ENCODE measurements around the gene HSPA1A.
"Not testable (repeated sequence)": the region's sequence is repeated elsewhere in the genome, so short reads cannot be mapped to it uniquely, and the experiment has no call there.

The HSPA1A gene

DNA sequence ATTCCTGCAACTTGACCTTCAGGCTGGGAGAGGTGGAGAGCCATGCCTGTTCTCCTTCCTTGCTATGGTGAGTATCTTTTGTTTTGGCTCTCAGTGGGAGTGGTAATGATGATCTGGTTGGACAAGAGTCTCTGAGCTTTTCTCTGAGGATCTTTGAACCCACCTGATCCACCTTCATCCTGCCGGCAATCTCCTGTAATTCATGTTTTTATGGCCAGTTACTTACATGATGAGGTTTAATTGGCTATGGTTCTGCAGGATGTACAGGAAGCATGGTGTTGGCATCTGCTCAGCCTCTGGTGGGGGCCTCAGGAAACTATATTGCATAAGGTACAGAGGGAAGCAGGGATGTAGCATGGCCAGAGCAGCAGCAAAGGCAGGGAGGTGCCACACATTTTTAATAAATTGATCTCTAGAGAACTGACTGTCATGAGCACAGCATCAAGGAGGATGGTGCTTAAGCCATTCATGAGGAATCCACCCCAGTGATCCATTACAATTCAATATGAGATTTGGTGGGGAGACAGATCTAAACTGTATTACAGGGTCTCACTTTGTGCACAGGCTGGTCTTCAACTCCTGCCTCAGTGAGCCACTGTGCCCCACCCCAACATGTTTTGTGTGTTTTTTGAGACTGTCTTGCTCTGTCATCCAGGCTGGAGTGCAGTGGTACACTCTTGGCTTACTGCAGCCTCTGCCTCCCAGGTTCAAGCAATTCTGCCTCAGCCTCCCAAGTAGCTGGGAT is 22.2 kb downstream of the HSPA1A start:
- no peak for FAIRE-seq

DNA sequence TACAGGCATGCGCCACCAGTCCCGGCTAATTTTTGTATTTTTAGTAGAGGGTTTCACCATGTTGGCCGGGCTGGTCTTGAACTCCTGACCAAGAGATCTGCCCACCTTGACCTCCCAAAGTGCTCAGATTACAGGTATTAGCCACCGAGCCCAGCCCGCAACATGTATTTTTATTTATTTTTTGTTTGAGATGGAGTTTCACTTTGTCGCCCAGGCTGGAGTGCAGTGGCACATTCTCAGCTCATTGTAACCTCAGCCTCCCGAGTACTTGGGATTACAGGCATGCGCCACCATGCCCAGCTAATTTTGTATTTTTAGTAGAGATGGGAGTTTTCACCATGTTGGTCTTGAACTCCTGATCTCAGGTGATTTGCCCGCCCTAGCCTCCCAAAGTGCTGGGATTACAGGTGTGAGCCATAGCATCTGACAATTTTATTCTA is 22.8 kb downstream of the HSPA1A start:
- not testable (repeated sequence) for FAIRE-seq

DNA sequence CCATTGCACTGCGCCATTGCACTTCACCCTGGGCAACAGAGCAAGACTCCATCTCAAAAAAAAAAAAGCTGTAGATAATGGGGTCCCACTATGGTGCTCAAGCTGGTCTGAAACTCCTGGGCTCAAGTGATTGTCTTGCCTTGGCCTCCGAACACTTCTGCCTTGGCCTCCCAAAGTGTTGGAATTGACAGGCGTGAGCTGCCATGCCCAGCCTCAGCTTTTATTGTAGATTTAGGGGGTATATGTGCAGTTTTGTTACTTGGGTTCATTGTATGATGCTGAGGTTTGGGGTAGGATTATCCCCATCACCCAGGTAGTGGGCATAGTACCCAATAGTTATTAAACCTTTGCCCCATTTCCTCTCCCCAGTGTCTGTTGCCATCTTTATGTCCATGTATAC is 23.6 kb downstream of the HSPA1A start:
- no peak for FAIRE-seq

DNA sequence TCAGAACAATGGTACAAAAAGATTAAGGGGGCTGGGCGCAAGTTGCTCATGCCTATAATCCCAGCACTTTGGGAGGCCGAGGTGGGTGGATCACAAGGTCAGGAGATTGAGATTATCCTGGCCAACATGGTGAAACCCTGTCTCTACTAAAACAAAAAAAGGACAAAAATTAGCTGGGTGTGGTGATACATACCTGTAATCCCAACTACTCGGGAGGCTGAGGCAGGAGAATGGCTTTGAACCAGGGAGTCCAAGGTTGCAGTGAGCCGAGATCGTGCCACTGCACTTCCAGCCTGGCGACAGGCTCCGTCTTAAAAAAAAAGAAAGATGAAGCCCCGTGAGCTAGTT is 24.4 kb downstream of the HSPA1A start:
- not testable (repeated sequence) for FAIRE-seq

DNA sequence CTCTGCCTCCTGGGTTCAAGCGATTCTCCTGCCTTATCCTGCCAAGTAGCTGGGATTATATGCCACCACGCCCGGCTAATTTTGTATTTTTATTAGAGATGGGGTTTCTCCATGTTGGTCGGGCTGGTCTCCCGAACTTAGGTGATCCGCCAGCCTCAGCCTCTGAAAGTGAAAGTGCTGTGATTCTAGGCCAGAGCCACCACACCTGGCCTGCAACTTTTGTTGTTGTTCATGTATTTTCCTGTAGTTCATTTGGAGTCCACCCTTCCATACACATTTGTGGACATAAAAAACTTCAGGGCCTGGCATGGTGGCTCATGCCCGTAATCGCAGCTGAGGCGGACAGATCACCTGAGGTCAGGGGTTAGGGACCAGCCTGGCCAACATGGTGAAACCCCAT is 26.7 kb downstream of the HSPA1A start:
- FAIRE-seq = no peak

DNA sequence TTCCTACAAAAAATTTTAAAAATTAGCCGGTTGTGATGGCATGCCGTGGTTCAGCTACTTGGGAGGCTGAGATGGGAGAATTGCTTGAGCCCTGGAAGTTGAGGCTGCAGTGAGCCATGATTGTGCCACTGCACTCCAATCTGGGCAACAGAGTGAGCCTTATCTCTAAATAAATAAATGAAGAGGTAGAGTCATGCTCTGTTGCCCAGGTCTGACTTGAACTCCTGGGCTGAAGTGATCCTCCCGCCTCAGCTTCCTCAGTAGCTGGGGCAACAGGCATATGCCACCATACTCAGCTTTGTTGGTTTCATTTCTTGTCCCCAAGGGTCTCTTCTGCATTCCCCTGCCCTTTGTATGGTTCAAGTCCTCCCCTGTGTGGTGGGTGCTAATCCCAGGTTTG is 29.2 kb downstream of the HSPA1A start:
- no peak for FAIRE-seq

DNA sequence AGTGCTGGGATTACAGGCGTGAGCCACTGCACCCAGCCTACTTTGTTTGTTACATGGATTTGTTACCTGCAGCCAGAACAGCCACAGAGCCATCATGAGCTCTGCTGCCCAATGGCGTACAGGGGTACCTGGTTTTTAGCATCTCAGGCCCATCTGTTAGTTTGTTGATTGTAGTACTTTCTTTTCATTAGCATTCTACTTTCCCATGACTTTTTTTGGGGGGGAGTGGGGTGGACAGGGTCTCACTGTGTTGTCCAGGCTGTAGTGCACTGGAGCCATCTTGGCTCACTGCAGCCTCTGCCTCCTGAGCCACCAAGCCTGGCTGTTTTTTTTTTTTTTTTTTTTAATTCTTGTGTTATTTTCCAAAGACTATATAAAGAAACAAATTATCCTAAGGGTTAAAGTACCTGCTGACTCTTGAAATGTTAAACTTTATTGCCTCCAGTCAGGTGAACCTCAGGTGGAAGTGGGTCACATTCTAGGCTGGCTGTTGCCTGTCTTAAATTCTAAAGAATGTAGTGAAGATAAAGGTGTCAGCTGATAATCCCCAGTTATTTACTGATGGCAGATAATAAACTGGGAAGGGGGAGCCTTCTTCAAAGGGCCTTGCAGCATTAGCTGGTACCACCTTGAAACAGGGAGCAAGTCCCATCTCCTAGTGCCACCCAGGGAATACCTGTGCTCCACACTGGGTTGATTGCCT is 32.1 kb downstream of the HSPA1A start:
- FAIRE-seq = no peak

DNA sequence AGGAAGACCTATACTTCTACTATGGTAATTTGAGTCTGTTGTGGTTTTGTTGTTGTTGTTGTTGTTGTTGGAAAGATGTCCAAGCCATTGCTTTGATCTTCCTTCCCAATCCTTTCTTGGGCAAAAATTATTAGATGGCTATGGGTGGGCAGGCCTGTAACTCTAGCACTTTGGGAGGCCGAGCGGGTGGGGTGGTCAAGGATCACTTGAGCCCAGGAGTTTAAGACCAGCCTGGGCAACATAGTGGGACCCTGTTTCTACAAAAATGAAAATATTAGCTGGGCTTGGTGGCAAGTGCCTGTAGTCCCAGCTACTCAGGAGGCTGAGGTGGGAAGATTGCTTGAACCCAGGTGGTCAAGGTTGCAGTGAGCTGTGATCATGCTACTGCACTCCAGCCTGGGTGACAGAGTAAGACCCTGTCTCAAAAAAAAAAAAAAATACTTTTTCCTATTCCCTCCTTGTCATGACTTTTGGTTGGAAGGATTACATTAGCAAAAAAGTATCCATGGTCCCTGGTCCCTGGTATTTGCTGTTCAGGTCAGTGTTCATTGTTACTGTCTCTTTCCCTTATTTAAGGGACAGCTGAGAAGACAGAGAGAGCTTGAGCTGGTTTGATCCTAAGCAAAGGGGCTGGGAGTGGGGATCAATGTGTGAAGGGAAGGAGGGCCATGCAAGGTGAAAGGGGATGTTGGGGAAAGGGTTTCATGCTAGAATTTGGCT is 35.6 kb downstream of the HSPA1A start:
- FAIRE-seq = no peak

DNA sequence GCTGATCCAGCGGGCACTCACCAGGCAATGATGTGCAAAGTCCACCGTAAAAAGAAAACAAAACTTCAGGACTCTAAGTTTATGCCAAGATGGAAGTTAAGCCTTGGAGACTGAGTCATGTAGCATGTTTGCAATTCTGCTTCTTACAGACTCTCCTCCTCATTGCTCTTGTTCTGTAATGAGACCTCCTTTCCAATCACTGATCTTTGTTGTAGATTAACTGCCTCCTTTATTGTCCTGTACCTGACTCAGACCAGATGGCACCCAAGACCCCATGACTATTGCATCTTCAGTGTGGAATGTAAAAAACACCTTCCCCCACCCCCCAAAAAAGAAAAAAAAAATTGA is 36.1 kb downstream of the HSPA1A start:
- no peak for FAIRE-seq

DNA sequence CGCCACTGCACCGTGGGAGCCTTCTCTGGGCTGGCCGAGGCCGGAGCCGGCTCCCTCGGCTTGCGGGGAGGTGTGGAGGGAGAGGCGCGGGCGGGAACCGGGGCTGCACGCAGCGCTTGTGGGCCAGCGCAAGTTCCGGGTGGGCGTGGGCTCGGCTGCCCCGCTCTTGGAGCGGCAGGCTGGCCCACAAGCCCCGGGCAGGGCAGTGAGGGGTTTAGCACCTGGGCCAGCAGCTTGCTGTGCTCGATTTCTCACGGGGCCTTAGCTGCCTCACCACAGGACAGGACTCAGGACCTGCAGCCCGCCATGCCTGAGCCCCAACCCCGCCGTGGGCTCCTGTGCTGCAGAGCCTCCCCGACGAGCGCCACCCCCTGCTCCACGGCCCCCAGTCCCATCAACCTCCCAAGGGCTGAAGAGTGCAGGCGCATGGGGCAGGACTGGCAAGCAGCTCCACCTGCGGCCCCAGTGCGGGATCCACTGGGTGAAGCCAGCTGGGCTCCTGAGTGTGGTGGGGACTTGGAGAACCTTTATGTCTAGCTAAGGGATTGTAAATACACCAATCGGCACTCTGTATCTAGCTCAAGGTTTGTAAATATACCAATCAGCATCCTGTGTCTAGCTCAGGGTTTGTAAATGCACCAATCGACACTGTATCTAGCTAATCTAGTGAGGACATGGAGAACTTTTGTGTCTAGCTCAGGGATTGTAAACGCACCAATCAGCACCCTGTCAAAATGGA is 36.8 kb downstream of the HSPA1A start:
- not testable (repeated sequence) for FAIRE-seq

DNA sequence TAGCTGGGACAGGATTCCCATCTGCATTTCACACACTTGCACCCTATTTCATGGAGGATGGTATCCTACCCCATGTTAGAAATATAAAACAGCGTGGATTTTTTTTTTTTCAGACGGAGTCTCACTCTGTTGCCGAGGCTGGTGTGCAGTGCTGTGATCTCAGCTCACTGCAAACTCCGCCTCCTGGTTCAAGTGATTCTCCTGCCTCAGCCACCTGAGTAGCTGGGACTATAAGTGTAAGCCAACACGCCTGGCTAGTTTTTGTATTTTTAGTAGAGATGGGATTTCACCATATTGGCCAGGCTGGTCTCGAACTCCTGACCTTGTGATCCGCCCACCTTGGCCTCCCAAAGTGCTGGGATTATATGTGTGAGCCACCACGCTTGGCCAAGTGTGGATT is 42.4 kb downstream of the HSPA1A start:
- FAIRE-seq = not testable (repeated sequence)

DNA sequence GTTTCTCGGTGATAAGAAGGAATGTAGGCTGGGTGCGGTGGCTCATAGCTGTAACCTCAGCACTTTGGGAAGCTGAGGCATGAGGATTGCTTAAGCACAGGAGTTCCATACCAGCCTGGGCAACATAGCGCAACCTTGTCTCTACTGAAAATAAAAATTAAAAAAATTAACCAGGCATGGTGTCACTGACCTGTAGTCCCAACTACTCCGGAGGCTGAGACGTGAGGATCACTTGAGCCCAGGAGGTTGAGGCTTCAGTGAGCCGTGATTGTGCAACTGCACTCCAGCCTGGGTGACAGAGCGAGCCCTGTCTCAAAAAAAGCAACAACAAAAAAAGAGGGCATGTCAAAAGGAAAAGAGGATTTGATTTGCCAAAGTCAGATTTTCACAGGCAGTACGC is 43.4 kb downstream of the HSPA1A start:
- FAIRE-seq = no peak

DNA sequence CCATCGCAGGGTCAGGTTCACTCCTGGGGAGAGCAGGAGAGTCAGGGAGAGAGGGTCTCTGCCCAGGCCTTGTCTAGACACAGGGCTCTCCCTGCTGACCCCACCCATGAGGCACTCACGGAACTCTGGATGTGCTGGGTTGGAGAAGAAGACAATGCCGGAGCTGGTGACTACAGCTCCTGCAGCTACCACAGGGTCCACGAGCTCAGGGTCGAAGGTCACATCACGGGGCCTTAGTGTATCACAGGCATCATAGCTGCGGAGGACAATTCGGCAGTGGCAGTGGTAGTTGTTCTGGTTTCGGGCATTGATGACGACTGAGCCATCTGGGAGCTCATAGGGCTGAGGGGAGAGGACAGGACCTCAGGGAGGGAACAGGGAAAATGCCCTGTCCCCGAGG is 44.6 kb downstream of the HSPA1A start:
- FAIRE-seq = no peak

DNA sequence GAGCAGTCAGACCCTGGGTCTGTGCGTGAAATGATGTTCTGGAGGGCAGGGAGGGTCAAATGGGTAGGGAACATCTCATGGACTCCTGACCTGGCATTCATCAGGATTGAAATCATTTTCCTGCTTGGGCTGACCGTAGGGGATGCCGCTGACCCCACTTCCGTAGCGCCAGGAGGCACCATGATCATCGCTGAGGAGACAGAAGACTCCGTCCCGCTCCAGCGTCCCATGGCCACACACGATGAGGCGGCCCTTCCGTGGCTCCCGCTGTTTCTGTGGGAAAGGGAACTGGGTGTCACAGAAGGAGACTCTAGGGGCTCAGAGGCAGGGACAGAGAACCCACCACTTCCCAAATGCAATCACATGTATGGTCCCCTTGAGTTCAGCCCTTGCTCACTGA is 45.0 kb downstream of the HSPA1A start:
- no peak for FAIRE-seq

DNA sequence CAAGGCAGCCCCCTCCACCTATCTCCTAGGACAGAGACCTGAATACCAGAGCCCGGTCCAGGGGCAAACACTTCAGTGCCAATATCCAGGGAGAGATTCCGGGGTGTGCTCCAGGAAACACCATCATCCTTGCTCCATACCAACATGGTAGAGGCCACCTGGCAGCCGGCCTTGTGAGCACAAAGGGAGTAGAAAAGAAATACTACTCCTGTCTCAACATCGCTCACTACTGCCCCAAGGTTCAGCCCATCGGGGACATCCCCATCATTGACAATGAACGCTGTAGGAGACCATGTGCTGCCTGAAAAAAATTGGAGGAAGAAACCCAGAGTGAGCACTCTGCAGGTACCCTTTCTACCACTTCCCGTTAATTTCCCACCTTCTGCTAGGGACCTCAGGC is 45.8 kb downstream of the HSPA1A start:
- FAIRE-seq = no peak

DNA sequence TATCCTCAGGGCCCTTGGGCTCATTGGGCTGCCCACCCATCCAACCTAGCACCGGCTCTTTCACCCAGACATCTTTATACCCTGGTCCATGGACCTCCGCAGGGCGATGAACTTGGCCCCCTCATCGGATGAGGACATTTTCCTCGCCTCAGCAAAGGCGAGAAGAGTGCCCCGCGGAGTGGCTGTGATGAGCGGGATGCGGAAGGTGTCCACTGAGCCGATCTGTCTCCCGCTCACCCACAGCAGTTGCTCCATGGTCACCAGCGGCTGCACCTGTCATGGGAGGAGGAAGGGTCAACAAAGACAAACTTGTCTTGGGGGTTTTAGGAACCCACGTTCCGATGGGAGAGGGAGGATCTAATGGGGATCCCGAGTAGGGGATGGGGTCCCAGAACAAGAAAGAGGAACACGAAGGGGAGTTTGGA is 46.6 kb downstream of the HSPA1A start:
- no peak for FAIRE-seq

DNA sequence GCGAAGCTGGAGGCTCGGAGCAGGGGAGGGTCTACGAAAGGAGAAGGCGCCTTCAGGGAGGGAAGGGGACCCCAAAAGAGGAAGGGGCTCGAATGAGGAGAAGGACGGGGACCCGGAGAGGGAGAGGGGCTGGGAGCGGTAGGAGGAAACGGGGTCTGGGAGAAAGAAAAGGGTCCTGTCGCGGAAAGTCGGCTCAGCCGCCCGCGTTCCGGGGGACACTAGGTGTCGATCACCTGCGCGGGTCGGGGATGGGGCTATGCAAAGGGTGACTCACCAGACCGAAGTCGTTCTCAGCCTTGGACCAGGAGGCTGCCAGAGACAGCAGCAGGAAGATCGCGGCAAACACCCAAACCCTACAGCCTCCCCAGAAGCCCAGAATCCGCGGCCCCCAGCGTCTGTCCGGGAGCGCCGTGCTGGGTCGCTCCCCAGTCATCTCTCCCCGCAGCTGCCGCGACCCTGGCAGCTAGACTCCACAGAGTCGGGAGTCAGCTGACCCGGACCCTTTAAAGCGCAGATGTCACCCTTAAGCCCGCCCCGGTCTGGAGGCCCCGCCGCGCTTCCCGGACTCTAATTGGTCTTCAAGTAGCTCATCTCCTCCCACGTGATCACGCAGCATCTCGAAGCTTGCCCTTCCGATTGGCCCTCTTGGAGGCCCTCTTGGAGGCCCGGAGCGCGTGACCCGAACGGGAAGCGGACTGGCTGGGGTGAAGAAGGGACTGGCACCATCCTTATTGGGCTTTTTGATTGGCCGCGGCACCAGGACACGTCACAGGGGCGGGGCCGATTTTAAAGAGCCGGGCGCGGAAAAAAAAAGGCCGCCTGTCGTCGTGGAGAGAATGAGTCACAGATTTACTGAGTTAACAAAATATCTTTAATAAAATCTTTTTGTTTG is 47.2 kb downstream of the HSPA1A start, which contains the start of gene NEU1:
TSS of gene NEU1 (minus strand) at position 478 of the 892 bp plus-strand sequence. CDS start at position 433, 45 bp downstream.
- peak; percentile 97 for FAIRE-seq

DNA sequence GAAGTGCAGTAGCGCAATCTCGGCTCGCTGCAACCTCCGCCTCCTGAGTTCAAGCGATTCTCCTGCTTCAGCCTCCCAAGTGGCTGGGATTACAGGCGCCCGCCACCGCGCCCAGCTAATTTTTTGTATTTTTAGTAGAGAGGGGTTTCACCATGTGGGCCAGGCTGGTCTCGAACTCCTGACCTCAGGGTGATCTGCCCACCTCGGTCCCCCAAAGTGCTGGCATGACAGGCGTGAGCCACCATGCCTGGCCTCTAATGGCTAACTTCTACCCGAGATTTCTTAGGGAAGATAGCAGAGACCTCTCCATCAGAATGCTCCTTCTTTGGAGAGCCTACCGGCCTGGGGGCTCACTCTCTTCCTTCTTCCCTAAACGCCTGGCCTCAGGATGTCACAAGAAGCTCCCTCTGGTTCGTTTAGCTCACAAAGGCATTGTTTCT is 48.8 kb downstream of the HSPA1A start:
- FAIRE-seq = not testable (repeated sequence)

DNA sequence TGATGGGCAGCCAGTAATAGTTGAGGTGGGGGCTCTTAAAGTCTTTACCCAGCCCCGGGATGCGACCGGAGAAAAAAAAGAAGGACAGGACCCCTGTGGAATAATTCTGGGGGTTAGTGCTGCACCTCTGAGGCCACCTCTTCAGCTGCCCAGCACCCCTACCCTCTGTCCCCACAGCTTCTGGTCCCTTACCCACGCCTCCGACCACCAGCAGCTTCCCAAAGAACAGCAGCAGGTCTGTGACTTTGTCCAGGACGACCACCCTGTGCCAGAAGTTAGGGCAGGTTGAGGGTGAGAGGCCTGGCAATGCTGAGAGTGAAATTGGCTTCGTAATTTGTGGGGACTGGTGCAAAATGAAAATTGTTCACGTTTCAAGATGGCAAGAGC is 49.5 kb downstream of the HSPA1A start:
- FAIRE-seq = no peak

DNA sequence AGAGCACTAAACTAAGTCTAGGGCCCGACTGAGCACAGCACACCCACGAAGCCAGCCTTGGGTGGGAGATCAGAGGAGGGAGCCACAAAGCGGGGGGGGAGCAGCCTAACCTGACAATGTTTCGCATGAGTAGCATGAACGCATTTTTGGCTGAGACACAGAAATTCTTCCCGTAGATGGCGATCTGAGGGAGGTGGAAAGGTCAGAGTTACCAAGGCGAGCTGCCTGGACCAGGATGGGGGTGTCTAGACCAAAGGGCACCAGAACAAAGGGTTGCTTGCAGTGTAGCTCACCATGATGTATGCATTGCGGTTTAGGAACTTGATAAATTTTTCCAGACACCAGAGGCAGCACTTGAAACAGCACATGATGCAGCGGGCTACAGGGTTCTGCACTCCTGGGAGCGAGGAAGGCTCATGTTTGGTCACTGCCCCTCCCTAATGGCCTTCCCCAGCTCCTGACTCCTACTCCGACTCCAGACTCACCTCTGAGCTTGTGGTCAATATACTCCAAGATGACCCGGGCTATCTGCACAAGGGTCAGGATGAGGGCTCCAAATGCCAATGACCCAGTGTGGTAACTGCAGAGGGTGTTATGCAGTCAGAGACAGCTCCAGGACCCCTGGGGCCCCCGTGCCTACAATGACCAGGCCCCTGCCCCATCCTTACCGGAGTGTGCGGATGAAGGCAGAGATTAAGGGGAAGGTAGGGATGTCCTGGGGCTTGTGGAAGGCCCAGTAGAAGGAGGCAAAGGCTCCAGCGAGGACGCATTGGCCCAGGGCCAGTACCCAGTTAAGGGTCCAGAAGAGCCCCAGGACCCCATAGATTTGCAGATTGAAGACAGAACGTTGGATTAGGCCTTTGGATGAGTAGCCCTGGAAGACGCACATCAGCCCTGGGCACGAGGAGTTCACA is 50.1 kb downstream of the HSPA1A start:
- no peak for FAIRE-seq
